IPS-11a (cell line): Measurements from ENCODE around the gene ALK.

Experiments used
- H3K4me3 ChIP-seq: one replicate; pipeline ENCODE4 v1.5.1; 2013; ENCODE audit warnings: low read depth, low read length, control low read depth

The ALK gene

GRCh38 chr2:29240601-29241000 lies 680.8 kb downstream of the ALK start:
- H3K4me3 ChIP-seq: no peak overlapping the region

- no peak overlapping the region for H3K4me3 ChIP-seq
Measured at GRCh38 chr2:29239209-29239960, 682.0 kb downstream of the ALK start.

- H3K4me3 ChIP-seq: no peak overlapping the region
Measured at GRCh38 chr2:29238497-29238896, 682.9 kb downstream of the ALK start.

- no peak overlapping the region for H3K4me3 ChIP-seq
Measured at GRCh38 chr2:29236074-29236473, 685.3 kb downstream of the ALK start.

GRCh38 chr2:29235411-29235810 lies 686.0 kb downstream of the ALK start:
- H3K4me3 ChIP-seq: no peak overlapping the region

GRCh38 chr2:29233428-29233827 lies 688.0 kb downstream of the ALK start:
- H3K4me3 ChIP-seq: no peak overlapping the region

GRCh38 chr2:29232041-29232440 lies 689.3 kb downstream of the ALK start:
- H3K4me3 ChIP-seq: no peak overlapping the region

- no peak overlapping the region for H3K4me3 ChIP-seq
Measured at GRCh38 chr2:29229640-29230039, 691.7 kb downstream of the ALK start.

- no peak overlapping the region for H3K4me3 ChIP-seq
Measured at GRCh38 chr2:29228947-29229346, 692.4 kb downstream of the ALK start.

- H3K4me3 ChIP-seq: no peak overlapping the region
Measured at GRCh38 chr2:29227935-29228675, 693.3 kb downstream of the ALK start.

GRCh38 chr2:29226808-29227207 lies 694.6 kb downstream of the ALK start:
- H3K4me3 ChIP-seq: no peak overlapping the region

GRCh38 chr2:29226375-29226774 lies 695.0 kb downstream of the ALK start:
- no peak overlapping the region for H3K4me3 ChIP-seq

GRCh38 chr2:29225814-29226213 lies 695.6 kb downstream of the ALK start:
- H3K4me3 ChIP-seq: no peak overlapping the region

GRCh38 chr2:29224693-29225551 lies 696.5 kb downstream of the ALK start:
- H3K4me3 ChIP-seq: no peak overlapping the region

- no peak overlapping the region for H3K4me3 ChIP-seq
Measured at GRCh38 chr2:29223851-29224692, 697.3 kb downstream of the ALK start.

- H3K4me3 ChIP-seq: no peak overlapping the region
Measured at GRCh38 chr2:29223257-29223656, 698.1 kb downstream of the ALK start.

GRCh38 chr2:29222381-29223179 lies 698.8 kb downstream of the ALK start:
- H3K4me3 ChIP-seq: no peak overlapping the region

GRCh38 chr2:29220506-29221270 lies 700.7 kb downstream of the ALK start:
- no peak overlapping the region for H3K4me3 ChIP-seq

- no peak overlapping the region for H3K4me3 ChIP-seq
Measured at GRCh38 chr2:29219374-29219773, 702.0 kb downstream of the ALK start.
